ENCODE data around the gene GLI3. TPM values are rescaled to one million over a fixed set of nuclear protein-coding genes. Genes with fewer than 3 reads are reported as not detected.

The GLI3 gene
- total RNA-seq, 2 donors from 2014 or later, result 3.4 to 6.6 TPM

- Histone ChIP-seq H3K27me3 (replicated peaks; ENCODE audit: insufficient read depth) (no peaks in the 10 kb centered on the region), H3K4me3 (no peak overlapping the region), H3K36me3 (no peaks in the 10 kb centered on the region), H3K9me3 (no peaks in the 10 kb centered on the region), H3K4me1 (ENCODE audit: control insufficient read depth in 1 of 2, low read depth in 2 of 2) (no peaks in the 10 kb centered on the region), H3K27ac (no peak overlapping the region)
- DNase-seq (ENCODE audit: low spot score) (no peak), ATAC-seq (ENCODE audit: insufficient number of reproducible peaks, low FRiP score, low read depth) (no peak)
- TF ChIP-seq, protein P1, sequence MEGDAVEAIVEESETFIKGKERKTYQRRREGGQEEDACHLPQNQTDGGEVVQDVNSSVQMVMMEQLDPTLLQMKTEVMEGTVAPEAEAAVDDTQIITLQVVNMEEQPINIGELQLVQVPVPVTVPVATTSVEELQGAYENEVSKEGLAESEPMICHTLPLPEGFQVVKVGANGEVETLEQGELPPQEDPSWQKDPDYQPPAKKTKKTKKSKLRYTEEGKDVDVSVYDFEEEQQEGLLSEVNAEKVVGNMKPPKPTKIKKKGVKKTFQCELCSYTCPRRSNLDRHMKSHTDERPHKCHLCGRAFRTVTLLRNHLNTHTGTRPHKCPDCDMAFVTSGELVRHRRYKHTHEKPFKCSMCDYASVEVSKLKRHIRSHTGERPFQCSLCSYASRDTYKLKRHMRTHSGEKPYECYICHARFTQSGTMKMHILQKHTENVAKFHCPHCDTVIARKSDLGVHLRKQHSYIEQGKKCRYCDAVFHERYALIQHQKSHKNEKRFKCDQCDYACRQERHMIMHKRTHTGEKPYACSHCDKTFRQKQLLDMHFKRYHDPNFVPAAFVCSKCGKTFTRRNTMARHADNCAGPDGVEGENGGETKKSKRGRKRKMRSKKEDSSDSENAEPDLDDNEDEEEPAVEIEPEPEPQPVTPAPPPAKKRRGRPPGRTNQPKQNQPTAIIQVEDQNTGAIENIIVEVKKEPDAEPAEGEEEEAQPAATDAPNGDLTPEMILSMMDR (IDR thresholded peaks at IDR 0.05), result no peak
Measured at GRCh38 chr7:42126475-42127231, 110.4 kb downstream of the GLI3 start.

DNA sequence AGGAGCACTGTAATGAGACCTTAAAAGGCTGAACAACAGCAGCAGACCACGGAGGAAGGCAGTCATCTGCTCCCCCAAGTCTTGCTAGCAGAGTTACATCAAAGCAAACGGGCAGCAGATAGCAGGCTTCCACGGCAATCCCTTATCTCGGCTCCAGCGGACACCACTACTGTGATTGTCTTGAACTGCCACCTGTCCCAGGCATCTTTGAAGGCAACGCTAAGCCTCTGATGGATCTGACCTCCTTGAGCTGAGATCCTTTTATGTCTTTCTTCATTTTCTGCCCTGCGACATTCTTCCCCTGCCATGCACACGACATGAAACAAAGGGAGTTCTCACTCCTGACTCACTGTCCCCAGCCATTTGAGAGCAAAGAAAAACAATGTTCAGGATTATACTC, 111.7 kb downstream of the GLI3 start:
- H3K4me3 ChIP-seq, result no peak overlapping the region
- DNase-seq (ENCODE audit: low spot score), result no peak
- H3K4me1 ChIP-seq (ENCODE audit: control insufficient read depth in 1 of 2, low read depth in 2 of 2), result no peaks in the 10 kb centered on the region
- no peak overlapping the region for H3K27ac ChIP-seq
- no peaks in the 10 kb centered on the region for H3K9me3 ChIP-seq
- TF ChIP-seq, protein P1 (IDR thresholded peaks at IDR 0.05), result no peak
- H3K27me3 ChIP-seq (replicated peaks; ENCODE audit: insufficient read depth), result no peaks in the 10 kb centered on the region
- H3K36me3 ChIP-seq, result no peaks in the 10 kb centered on the region
- ATAC-seq (ENCODE audit: insufficient number of reproducible peaks, low FRiP score, low read depth), result no peak

- ATAC-seq (ENCODE audit: insufficient number of reproducible peaks, low FRiP score, low read depth) (no peak), DNase-seq (ENCODE audit: low spot score) (no peak)
- H3K27ac ChIP-seq, result no peak overlapping the region
- no peak overlapping the region for H3K4me3 ChIP-seq
- TF ChIP-seq, protein P1 (IDR thresholded peaks at IDR 0.05), result no peak
- H3K27me3 ChIP-seq (replicated peaks; ENCODE audit: insufficient read depth), result no peaks in the 10 kb centered on the region
- H3K4me1 ChIP-seq (ENCODE audit: control insufficient read depth in 1 of 2, low read depth in 2 of 2), result no peaks in the 10 kb centered on the region
- H3K36me3 ChIP-seq, result no peaks in the 10 kb centered on the region
- H3K9me3 ChIP-seq, result no peaks in the 10 kb centered on the region
Measured at GRCh38 chr7:42123716-42124115, 113.3 kb downstream of the GLI3 start.

GRCh38 chr7:42120191-42120590, 116.8 kb downstream of the GLI3 start:
- Histone ChIP-seq H3K9me3 (no peaks in the 10 kb centered on the region), H3K4me1 (ENCODE audit: control insufficient read depth in 1 of 2, low read depth in 2 of 2) (no peaks in the 10 kb centered on the region), H3K27me3 (replicated peaks; ENCODE audit: insufficient read depth) (no peaks in the 10 kb centered on the region), H3K27ac (no peak overlapping the region), H3K36me3 (no peaks in the 10 kb centered on the region), H3K4me3 (no peak overlapping the region)
- no peak for DNase-seq (ENCODE audit: low spot score)
- ATAC-seq (ENCODE audit: insufficient number of reproducible peaks, low FRiP score, low read depth), result no peak
- TF ChIP-seq, protein P1 (IDR thresholded peaks at IDR 0.05), result no peak

- Histone ChIP-seq H3K4me3 (no peak overlapping the region), H3K9me3 (no peaks in the 10 kb centered on the region), H3K36me3 (no peaks in the 10 kb centered on the region), H3K4me1 (ENCODE audit: control insufficient read depth in 1 of 2, low read depth in 2 of 2) (no peaks in the 10 kb centered on the region), H3K27me3 (replicated peaks; ENCODE audit: insufficient read depth) (no peaks in the 10 kb centered on the region), H3K27ac (no peak overlapping the region)
- no peak for ATAC-seq (ENCODE audit: insufficient number of reproducible peaks, low FRiP score, low read depth)
- no peak for DNase-seq (ENCODE audit: low spot score)
- TF ChIP-seq, protein P1 (IDR thresholded peaks at IDR 0.05), result no peak
Measured at GRCh38 chr7:42117201-42117600, 119.8 kb downstream of the GLI3 start.

Measured in thoracic aorta (tissue), 2 donors.